HG02588 (cell line): ENCODE measurements around the gene GYPB.
"Not testable (repeated sequence)": the region's sequence is repeated elsewhere in the genome, so short reads cannot be mapped to it uniquely, and the experiment has no call there.

Experiments
- ATAC-seq: cut with Tn5 transposase; IDR thresholded peaks from one replicate; pipeline ENCODE4 v1.9.1; 2021; ENCODE audit warnings: mild to moderate bottlenecking, moderate library complexity; ENCODE audit not compliant: unreplicated experiment

Gene GYPB

DNA sequence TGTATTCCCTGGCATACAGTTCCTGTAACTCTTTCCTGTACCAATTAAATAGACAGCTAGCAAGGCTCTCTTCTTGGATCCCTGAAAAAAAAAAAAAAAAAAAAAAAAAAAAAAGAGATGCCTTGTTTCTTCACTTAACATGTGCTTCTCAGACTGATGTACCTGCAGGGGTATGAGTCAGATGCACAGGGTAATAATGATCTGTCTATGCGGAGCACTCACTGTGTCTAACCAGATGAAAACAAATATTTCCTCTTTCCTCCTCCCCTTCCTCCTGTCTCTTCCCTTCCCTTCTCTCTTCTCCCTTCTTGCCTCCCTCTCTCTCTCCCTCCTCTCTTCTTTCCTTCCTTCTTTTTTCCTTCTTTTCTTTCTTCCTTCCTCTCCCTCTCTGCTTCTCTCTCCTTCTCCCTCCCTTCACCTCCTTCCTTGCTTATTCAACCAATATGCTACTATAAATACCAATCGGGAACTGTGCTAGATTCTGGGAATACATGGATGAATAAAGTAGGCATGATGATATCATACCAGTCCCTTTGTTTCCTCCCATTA is 3.0 kb downstream of the GYPB start:
- ATAC-seq, result not testable (repeated sequence)

DNA sequence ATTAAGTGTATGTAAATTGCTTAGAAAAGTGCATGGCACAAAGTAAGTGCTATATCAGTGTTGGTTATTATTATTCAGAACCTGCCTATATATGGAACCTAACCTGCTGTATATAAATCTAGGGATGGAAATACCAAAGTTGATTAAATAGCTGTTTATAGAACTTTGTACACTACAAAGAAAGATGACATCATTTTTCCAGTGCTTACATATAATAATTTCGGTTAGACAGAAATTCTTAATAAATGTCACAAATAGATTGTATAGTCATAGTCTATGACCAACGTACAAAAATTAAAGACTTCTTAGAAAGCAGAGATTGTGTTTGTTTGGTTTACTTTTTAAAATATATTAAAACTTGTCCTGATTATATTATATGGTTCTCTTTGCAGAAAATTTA is 4.4 kb downstream of the GYPB start:
- no peak for ATAC-seq

DNA sequence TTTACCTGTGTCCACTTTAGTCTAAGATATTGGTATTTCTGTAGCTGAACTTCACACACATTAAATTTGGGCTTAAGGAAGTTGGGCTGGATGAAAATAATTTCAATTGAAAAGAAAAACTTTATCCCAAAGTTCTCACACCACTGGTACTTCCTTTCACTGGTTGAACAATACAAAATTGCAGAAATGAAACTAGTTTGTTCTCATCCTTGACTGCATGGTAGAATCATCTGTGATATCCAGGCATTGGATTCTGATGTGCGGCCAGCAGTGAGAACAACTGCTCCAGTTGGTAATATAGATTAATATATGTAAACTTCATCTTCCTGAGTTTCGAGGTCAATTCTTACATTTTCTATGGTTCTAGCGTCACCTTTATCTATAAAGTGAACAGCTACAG is 10.6 kb downstream of the GYPB start:
- not testable (repeated sequence) for ATAC-seq

DNA sequence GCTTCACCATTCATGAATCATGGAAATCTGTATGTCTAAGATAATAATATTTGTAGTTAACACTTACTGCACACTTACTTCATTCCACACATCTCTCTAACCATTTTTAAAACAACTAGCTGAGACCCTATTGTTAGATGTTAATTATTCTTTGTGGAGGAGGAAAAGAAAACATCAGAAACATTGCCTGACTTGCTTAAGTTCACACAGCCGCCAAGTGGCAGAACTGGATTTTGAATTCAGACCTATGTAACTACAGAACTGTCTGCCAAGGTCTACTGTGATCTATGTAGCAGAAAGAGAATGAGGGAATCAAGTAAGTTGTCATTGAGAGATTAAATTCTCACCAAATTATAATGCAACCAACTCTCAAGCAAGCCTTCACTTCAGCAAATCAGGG is 11.2 kb downstream of the GYPB start:
- not testable (repeated sequence) for ATAC-seq

DNA sequence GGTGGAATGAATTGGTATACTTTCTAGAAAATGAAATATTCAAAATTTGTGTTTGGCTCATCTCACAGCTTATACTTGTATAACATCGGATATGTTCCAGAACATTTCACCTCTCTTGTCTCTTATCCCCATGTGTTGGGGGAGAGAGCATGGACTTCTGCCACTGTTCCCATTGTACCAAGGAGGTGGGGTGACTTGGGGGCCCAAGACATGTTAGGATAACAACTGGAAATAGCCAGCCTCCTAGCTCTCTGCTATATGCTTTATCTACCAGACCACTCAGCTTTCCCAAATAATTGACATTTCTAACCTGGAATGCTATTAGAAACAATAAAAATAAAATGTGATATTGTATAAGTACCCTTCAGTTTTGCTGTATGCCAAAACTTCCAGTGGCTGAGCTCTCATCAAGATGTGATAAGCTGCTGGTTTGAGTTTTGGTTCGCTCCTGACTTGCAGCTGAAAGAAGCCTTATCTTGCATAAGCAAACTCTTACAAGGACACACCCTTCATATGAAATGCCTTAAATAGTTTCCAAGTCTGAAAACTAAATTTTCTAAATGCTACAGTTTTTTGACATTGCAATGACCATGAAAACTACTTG is 12.9 kb downstream of the GYPB start:
- not testable (repeated sequence) for ATAC-seq

DNA sequence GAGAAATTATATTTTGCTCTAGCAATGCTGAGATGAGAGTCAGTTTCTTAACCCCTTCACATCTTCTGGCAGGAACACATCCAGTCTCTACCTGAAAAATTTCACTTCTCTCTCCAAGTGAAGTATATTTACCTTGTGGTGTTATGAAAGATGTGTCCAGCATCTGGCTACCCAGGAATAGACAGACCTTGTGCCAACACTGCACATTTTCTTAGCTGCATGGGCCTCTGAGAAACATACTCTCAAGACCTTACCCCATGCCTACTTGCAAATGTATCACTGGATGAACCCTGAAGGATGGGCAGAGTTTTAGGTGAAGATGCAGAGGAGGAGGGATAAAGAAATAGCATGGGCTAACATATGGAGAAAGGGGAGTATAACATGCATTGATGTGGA is 13.6 kb downstream of the GYPB start:
- ATAC-seq, result not testable (repeated sequence)

DNA sequence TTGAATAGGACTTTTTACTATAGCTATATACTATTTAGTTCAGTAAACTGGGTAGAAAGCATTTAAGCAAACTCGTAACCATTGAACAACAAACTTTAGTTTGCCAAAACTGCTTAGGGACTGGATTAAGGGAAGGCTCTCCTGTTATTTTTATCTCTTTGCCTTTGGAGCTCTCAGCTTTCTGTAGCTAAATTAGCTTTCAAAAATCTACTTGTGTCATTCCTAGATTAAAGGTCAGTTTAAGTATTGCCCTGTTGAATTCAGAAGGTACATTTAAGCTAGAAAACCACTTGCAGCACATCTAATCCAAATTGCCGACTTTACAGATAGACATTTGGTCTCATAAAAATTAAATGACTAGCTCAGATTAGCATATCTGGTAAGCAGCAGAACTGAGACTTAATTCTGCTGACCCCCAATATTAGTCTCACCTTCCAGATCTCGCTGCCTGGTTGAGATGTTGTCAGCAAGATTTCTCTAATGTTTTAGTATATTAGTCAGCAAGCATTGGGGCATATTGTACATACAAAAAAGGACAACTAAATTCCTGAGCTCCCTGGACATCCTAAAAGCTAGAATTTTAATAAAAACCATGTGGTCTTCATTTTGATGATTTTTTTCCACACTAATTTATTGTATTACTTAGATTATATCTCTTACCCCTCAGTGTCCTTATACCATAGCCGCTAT is 14.2 kb downstream of the GYPB start:
- not testable (repeated sequence) for ATAC-seq

DNA sequence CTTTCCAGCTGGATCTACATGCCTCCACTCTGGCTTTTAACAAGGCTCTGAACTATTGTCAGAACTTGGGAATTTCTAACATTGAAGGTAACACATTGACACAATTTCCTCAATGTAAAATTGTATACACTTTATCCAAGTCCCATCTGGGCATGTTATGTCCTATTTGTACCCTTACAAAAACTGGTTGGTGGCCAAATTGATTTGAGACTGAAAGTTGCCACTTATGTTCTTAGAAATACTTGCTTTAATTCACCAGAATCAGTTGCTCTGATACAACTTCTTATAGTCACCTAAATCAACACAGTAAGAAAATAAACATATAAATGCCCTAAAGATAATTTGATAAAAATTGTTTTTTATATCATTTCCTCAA is 15.3 kb downstream of the GYPB start:
- not testable (repeated sequence) for ATAC-seq

DNA sequence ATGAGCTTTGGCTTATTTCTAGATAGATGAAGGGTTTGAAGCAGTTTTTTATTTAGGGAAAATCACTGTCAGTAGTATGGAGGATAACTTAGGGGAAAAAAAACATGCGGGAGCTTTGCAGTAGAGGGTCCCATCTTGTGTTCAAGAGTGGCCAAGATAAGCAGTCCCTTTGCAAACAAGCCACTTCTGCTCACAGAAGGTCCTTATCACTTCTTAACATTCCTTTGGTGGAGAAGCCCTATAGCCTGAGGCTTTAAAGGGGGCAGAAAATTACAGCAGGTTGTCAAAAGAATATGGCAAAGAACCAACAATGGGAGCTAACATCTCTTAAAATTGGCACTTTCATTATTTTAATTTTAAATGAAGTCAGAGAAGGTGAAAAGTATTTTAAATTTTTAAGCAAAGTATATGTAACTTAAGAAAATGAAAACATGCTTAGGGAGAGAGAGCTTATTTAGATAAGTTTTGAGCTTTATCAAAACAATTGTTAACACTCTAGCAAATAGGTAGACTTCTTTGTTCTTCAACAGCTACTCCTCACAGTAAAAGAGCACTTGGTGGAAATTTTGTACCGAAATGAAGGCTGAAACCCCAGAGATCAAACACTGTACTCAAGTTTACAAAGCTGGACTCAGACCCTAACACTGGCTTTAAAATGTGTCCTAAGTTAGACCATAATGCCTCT is 15.8 kb downstream of the GYPB start:
- ATAC-seq, result not testable (repeated sequence)

DNA sequence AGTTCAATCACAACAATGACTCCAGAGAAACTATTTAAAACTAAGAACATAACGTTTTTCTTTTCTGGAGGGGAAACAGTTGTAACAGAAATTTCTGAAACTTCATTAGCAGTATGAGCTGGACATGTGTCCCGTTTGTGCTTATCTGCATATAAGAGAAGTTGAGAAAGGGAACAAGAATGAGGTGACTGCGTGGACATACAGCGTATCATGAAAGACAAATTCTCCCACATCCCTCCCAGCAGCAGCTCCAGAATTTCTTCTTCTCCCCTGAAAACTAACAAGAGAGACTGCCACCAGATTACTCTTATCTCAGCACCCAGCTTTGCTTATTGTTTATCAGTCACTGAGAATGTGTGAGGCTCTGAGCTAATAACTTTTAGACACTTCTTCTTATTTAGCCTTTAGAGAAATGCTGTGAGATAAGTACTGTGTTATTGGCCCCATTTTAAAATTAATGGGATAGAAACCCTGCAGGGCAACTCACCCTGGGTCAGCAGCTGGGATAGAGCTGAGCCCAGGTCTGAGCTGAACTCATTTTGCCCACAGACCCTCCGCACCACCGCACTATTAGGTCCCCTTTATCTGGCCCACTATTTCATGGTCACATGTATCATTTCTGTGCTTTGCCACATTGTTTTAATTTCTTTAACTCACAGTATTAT is 18.7 kb downstream of the GYPB start:
- ATAC-seq, result not testable (repeated sequence)

DNA sequence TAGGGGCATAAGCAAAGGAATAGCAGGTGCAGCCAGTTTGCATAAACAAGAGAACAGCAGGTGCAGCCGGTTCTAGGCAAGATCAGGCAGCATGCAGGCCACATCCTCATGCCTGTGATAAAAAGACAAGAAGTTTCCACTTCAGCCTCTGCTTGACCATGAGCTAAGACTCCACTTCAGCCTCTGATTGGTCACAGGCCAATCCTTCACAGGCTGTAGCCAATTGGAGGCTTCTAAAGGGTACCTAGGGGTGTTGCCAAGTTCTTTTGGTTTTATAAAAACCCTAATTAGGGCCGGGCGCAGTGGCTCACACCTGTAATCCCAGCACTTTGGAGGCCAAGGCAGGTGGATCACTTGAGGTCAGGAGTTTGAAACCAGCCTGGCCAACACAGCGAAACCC is 23.0 kb downstream of the GYPB start:
- not testable (repeated sequence) for ATAC-seq

DNA sequence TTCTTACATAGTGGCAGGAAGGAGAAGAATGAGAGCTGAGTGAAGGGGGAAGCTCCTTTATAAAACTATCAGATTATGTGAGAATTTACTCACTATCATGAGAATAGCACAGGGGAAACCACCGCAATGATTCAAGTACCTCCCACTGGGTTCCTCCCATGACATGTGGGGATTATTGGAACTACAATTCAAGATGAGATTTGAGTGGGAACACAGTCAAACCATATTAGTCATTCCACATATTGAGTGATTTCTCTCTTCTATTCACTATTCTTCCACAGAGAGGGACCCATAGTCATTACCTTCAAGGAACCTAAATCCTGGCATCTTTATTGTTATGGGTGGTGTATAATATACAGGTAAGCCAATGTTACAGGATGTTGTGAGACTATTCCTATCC is 27.4 kb downstream of the GYPB start:
- not testable (repeated sequence) for ATAC-seq

DNA sequence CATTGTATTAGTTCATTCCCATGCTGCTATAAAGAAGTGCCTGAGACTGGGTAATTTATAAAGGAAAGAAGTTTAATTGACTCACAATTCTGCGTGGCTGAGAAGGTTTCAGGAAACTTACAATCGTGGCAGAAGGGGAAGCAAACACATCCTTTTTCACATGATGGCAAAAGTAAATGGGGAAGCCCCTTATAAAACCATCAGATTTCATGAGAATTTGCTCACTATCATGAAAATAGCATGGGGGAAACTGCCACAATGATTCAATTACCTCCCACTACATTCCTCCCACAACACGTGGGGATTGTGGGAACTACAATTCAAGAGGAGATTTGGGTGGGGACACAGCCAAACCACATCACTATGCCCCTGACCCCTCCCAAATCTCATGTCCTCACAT is 28.5 kb downstream of the GYPB start:
- ATAC-seq, result not testable (repeated sequence)

DNA sequence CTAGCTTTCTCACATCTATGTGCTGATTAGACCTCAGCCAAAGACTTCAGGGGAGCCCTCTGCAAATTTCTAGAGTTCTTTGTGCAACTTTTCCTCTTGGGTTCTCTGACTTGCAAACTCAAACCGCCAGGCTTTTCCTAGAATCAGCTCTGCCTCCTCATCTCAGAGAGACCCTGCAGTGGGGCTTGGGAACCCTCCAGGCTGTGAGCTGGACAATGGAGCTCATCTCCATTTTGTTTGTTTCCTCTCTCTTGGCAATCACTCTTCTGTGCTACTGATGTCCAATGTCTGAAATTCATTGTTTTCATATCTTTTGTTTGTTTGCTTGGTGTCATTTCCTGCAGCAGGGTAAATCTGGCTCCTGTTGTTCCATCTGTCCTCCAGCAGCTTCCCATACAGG is 33.0 kb downstream of the GYPB start:
- ATAC-seq, result no peak

DNA sequence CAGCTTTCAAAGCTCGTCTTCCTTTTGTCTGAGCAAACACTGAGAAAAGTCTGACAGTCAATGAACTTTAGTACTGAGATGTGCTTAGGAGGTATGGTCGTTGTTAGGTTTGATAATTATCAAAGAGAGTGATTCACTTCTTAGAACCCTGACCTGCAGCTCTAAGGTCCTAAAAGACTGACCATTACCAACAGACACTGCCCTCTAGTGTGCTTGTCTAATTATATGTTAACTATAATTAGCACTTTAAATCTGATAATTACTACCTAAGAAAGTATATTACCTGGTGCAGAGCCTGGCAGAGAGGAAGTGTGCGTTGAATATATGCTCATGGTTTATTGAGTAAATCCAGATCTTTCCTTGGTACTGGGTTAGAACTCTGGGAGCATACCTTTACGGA is 38.4 kb downstream of the GYPB start:
- not testable (repeated sequence) for ATAC-seq

DNA sequence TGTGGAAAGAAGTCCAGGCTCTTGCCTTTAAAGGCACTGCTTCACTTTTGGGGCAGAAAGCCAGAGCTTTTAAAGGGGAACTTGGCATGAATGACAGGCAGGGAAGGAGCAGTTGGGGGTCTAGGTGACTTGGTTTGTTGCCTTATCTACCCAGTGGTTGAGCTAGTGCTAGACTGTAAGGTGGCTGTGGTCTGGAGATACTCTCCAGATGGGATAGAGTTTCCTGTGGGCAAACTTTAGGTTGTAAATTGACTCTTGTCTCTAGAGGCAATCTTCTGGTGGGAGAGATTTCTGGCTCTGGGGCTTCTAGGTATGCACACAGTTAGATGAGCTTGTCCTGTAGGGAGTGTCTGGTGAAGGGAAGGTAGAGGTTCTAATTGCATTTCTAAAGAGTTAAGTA is 43.7 kb downstream of the GYPB start:
- not testable (repeated sequence) for ATAC-seq

DNA sequence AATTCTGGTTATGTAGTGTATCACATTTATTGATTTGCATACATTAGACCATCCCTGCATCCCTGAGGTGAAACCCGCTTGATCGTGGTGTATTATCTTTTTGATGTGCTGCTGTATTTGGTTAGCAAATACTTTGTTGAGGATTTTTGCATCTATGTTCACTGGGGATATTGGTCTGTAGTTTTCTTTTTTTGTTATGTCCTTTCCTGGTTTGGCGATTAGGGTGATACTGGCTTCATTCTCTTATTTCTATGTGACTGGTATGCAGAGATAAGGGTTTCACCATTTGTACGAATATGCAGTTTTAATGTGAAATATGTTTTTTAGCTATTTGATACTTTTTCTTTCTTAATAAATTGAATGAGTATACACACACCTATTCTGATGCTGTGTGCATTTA is 45.2 kb downstream of the GYPB start:
- ATAC-seq, result not testable (repeated sequence)

DNA sequence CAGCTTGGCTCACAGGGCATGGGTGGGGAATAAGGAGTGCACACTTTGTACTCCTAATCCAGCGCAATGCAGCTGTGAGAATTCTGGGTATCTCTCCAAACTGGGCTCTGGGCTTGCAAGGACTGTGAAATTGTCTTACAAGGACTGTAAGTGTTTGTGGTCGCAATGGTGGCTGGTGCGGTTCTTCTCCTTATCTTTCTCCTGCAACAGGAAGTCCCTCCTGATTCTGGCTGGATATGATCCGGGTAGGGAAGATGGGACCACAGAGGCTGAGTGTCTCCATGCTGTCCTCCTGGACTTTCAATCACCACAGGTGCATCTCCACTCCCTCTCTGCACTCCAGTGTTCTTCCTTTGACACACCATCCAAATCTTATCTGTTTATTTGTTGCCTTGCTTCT is 58.1 kb downstream of the GYPB start:
- no peak for ATAC-seq

DNA sequence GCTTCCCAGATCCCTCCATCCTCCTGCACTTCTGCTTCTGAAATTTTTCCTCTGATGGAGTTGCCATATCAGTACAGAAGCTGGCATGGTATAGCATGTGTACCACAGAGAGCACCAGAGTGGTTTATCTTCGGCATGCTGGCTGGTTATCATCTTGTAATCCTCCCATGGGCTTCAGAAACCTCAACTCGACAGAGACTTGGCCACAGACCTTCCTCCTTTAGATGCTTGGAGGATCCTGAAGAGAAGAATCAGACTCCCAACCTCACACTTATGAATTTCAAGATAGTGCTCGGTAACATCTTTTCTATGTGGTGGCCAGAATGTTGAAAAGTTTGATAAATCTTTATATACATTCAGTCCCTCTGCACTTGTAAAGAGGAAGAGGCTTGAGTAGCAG is 63.9 kb downstream of the GYPB start:
- not testable (repeated sequence) for ATAC-seq

DNA sequence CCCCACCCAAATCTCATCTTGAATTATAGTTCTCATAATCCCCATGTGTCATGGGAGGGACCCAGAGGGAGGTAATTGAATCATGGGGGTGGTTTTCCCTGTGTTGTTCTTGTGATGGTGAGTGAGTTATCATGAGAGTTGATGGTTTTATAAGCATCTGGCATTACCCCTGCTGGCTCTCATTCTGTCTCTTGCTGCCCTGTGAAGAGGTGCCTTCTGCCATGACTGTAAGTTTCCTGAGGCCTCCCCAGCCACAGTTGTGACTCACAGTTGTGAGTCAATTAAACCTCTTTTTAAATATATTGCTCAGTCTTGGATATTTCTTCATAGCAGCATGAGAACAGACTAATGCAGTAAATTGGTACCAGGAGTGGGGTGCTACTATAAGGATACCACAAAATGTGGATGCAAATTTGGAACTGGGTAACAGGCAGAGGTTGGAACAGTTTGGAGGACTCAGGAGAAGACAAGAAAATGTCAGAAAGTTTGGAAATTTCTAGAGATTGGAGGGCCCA is 67.7 kb downstream of the GYPB start:
- not testable (repeated sequence) for ATAC-seq

DNA sequence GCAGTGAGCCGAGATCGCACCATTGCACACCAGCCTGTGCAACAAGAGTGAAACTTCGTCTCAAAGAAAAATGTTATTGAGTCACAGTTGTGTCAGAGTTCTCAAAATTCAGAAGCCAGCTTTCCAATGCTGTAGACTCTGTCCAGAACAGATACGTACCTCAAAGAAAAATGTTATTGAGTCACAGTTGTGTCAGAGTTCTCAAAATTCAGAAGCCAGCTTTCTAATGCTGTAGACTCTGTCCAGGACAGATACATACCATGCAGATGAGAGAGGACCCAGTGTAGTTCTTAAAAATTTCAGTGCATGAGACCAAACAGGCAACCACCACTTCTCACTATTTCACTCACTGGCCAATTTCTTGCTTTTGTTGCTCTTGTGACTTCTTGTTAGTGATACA is 68.2 kb downstream of the GYPB start:
- ATAC-seq, result not testable (repeated sequence)
